GM12865 (cell line): ENCODE results near the gene EPS8.

Experiments
- DNase-seq: peaks from one replicate; pipeline ENCODE4 v3.0.0; 2010; ENCODE audit warnings: low read depth
- H3K4me3 ChIP-seq: 2 replicates; pipeline ENCODE4 v1.5.1; 2011; ENCODE audit warnings: mild to moderate bottlenecking, low read depth, low read length, control low read depth
- TF ChIP-seq, protein P1 (sequence below): IDR thresholded peaks from 2 replicates; pipeline ENCODE4 v1.5.1; 2011; ENCODE audit warnings: low read length, control low read depth, low read depth, inconsistent platforms; ENCODE audit not compliant: insufficient read depth; ENCODE audit errors: missing control alignments

Gene EPS8

DNA sequence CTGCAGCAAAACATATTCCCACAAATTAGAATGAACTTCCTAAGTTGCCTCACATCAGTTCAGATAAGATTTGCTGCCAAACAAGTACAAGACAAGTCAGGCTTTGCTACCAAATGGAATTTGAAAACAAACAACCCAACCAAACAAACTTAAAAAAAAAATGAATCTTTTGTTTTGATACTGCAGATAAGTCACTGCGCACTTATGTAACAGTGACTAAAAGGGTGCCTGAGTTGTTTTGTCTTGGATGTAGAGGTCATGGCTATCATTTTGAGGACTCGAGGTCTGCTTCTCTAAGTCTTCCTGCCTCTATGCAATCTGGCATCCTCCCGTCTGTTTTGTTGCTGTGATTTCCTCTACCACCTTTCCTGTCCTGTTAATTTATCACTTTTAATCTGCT lies 11.1 kb upstream of the EPS8 start:
- no peak overlapping the region for H3K4me3 ChIP-seq
- DNase-seq = no peak
- TF ChIP-seq, protein P1, sequence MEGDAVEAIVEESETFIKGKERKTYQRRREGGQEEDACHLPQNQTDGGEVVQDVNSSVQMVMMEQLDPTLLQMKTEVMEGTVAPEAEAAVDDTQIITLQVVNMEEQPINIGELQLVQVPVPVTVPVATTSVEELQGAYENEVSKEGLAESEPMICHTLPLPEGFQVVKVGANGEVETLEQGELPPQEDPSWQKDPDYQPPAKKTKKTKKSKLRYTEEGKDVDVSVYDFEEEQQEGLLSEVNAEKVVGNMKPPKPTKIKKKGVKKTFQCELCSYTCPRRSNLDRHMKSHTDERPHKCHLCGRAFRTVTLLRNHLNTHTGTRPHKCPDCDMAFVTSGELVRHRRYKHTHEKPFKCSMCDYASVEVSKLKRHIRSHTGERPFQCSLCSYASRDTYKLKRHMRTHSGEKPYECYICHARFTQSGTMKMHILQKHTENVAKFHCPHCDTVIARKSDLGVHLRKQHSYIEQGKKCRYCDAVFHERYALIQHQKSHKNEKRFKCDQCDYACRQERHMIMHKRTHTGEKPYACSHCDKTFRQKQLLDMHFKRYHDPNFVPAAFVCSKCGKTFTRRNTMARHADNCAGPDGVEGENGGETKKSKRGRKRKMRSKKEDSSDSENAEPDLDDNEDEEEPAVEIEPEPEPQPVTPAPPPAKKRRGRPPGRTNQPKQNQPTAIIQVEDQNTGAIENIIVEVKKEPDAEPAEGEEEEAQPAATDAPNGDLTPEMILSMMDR = no peak

DNA sequence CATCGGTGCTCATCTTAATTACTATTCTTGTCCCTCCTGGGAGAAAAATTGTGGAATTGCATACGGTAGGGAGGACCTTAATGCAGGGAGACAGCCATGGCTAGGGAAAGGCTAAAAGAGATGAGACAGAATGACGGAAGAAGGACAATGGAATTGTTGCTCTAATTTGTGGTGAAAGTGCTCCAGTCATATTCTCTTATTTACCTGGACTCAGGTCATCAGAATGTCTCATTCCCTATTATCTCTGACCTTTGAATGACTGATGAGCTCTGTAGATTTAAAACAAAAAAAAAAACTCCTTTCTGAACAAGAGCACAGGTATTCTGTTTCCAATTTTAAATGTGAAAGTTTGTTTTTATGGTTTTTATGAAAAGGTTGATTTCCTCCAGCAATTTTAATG lies 8.6 kb upstream of the EPS8 start:
- H3K4me3 ChIP-seq = no peak overlapping the region
- TF ChIP-seq, protein P1 = no peak
- no peak for DNase-seq

DNA sequence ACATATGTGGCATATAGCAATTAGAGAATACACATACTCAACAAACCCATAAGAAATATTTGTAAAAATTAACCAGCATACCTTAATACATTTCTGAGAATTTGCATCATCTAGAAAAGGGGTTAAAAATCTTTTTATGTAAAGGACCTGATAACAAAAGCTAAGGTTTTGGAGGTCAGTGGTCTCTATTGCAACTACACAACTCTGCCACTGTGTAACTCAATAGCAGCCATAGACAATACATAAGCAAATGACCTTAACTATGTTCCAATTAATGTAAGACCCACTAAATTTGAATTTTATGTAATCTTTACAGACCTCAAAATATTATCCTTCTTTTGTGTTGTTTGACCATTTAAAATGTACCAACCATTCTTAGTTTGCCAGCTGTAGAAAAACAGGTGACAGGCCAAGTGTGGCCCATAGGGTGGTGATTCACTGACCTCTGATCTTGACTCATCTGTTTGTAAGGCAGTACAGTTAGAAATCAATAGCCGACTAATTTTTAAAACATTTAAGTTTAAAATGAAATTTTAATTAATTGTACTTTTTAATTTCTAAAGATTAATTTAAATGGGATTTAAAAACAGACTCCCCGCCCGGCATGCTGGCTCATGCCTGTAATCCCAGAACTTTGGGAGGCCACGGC lies 7.4 kb upstream of the EPS8 start:
- H3K4me3 ChIP-seq = no peak overlapping the region
- TF ChIP-seq, protein P1 = no peak
- DNase-seq = no peak

GRCh38 chr12:15794836-15795235 lies 5.6 kb upstream of the EPS8 start:
- H3K4me3 ChIP-seq = no peak overlapping the region
- DNase-seq = no peak
- TF ChIP-seq, protein P1 = no peak

DNA sequence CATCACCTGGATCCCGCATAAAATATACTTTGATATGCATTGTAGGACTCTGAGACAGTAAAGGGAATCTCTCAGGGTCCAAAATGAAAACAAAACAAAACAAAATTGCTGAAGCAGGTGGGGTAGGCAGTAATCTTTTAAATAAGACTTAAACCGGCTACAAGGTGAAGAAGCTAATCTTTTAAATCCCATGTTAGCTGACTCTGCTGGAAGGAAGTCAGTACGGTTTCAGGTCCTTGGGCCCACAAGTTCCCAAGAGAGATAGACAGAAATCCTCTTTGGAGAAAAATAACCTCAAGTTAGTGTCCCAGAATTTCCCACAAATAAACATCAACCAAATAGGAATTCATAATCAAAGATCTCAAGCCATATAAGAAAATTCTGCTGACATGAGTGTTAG lies 5.0 kb upstream of the EPS8 start:
- DNase-seq = no peak
- TF ChIP-seq, protein P1 = no peak
- no peak overlapping the region for H3K4me3 ChIP-seq

DNA sequence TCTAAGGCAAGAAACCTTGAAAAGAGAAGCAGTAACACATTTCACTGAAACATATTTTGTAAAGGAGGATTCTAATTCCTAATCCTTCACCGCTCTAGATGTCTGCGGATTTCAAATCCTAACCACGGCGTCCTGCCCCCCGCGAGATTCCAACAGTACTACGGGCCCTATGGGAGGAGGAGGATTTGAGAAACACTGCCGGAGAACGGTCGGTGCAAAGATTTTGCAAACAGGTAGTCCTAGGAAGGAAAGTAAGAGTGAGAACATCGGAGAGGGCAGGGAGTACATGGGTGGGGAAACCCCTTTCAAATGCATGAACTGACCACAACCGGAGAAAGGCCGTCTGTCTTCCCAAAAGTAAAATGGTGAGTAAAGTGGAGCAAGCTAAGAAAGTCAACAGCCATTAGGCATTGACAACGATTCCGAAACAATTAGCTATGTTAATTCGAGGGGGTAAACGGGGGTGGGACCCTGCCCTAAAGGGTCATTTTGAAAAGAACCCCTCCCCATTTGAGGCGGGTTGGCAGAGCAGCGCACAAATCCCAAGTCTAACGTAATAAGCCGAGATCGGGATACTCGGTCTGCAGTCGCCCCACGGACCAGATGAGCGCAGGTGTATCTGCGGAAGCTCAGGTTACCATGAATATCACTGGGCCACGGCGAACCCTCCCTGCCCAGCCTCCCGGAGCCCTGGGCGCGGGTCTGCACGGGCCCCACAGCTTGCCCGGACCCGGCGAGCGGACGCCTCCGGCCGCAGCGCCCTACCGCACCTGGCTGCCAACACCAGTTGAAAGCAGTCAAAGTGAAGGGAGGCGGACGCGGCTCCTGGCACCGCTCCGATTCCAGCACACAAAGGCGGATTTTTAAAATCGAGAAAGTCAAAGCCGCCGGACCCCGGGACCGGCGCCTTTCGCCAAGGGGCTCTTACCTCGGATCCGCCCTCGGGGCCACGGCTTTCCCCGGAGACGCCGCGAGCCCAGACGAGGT lies 662 bp downstream of the EPS8 start:
- peak; percentile 49 for DNase-seq
- peak overlapping the region; percentile 76 for H3K4me3 ChIP-seq
- TF ChIP-seq, protein P1 = no peak
